LNCaP clone FGC (cell line): ENCODE results near the gene FGF22.

Experiments
- DNase-seq: peaks from one replicate; pipeline ENCODE4 v3.0.0-alpha.2; 2011; ENCODE audit warnings: low read depth
- H3K4me3 ChIP-seq: 2 replicates; pipeline ENCODE4 v1.5.1; 2011; ENCODE audit warnings: mild to moderate bottlenecking, low read depth, low read length, control low read depth
- TF ChIP-seq, protein P1 (sequence below): IDR thresholded peaks from 2 replicates; pipeline ENCODE4 v1.5.1; 2012; ENCODE audit warnings: mild to moderate bottlenecking; ENCODE audit not compliant: control insufficient read depth, insufficient read depth; ENCODE audit errors: extremely low read depth

The FGF22 gene

DNA sequence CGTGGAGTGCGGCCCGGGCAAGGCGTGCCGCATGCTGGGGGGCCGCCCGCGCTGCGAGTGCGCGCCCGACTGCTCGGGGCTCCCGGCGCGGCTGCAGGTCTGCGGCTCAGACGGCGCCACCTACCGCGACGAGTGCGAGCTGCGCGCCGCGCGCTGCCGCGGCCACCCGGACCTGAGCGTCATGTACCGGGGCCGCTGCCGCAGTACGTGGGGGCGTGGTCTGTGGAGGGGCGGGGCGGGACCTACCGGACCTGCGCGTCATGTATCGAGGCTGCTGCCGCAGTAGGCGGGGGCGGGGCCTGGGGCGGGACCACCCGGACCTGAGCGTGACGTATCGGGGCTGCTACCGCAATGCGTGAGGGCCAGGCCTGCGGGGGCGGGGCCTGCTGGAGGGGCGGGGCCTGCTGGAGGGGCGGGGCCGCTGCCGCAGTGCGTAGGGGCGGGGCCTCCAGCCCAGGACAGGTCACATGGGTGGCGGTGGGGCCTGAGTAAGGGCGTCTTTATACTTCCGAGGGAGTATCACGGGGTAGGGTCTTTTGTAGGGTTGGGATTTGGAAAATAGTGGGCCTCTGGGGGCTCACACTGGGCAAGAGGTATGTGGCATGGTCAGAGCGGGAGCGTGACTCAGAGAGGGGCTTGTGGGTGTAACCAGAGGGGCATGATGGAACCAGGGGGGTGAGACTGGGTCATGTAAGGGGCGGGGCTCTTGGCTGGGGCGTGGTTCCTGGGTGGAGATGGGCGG lies 40.8 kb downstream of the FGF22 start:
- H3K4me3 ChIP-seq, result peak overlapping the region; percentile 61
- DNase-seq, result peak; percentile 87
- TF ChIP-seq, protein P1, sequence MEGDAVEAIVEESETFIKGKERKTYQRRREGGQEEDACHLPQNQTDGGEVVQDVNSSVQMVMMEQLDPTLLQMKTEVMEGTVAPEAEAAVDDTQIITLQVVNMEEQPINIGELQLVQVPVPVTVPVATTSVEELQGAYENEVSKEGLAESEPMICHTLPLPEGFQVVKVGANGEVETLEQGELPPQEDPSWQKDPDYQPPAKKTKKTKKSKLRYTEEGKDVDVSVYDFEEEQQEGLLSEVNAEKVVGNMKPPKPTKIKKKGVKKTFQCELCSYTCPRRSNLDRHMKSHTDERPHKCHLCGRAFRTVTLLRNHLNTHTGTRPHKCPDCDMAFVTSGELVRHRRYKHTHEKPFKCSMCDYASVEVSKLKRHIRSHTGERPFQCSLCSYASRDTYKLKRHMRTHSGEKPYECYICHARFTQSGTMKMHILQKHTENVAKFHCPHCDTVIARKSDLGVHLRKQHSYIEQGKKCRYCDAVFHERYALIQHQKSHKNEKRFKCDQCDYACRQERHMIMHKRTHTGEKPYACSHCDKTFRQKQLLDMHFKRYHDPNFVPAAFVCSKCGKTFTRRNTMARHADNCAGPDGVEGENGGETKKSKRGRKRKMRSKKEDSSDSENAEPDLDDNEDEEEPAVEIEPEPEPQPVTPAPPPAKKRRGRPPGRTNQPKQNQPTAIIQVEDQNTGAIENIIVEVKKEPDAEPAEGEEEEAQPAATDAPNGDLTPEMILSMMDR, result peak; percentile 72

DNA sequence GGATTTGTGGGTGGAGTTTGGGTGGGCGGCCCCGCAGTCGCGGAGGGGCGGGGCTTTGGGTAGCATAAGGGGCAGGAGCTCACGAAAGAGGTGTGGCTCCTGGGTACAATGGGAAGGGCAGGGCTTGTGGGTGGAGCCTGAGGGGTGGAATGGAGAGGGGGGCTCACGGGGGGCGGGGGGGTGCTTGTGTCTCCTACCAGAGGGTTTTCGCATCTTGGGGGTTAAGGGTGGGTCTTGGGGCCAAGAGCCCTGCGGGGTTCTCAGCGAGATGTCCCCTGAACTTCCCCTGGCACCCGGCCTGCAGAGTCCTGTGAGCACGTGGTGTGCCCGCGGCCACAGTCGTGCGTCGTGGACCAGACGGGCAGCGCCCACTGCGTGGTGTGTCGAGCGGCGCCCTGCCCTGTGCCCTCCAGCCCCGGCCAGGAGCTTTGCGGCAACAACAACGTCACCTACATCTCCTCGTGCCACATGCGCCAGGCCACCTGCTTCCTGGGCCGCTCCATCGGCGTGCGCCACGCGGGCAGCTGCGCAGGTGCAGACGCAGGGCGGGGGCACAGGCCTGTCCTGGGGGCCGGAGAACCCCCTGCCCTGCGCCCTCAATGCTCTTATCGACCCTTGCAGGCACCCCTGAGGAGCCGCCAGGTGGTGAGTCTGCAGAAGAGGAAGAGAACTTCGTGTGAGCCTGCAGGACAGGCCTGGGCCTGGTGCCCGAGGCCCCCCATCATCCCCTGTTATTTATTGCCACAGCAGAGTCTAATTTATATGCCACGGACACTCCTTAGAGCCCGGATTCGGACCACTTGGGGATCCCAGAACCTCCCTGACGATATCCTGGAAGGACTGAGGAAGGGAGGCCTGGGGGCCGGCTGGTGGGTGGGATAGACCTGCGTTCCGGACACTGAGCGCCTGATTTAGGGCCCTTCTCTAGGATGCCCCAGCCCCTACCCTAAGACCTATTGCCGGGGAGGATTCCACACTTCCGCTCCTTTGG lies 41.6 kb downstream of the FGF22 start:
- DNase-seq, result peak; percentile 72
- TF ChIP-seq, protein P1, result no peak
- H3K4me3 ChIP-seq, result peak overlapping the region; percentile 61

DNA sequence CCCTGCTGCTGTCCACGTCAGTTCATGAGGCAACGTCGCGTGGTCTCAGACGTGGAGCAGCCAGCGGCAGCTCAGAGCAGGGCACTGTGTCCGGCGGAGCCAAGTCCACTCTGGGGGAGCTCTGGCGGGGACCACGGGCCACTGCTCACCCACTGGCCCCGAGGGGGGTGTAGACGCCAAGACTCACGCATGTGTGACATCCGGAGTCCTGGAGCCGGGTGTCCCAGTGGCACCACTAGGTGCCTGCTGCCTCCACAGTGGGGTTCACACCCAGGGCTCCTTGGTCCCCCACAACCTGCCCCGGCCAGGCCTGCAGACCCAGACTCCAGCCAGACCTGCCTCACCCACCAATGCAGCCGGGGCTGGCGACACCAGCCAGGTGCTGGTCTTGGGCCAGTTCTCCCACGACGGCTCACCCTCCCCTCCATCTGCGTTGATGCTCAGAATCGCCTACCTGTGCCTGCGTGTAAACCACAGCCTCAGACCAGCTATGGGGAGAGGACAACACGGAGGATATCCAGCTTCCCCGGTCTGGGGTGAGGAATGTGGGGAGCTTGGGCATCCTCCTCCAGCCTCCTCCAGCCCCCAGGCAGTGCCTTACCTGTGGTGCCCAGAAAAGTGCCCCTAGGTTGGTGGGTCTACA lies 43.1 kb downstream of the FGF22 start:
- TF ChIP-seq, protein P1, result no peak
- no peak for DNase-seq

DNA sequence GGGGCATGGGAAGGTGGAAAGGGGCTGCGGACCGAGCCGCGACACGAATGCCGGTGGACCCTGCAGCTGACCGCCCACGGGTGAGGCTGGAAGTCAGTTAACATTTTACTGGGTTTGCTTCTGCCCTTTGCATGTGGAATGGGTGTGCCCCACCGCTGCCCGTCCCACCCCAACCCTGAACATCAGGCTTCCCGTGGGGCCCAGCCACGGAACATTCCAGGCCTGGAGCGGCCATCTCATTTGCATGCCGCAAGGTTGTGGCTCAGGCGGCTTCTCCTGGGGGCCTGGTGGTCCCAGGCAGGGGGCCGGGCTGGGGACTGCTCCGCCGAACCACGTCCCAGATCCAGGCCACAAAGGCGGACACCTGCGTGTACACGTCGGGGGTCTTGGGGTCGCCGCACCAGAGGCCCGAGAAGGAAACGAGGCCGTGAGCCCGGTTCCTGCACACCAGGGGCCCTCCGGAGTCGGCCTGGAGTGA lies 45.8 kb downstream of the FGF22 start:
- H3K4me3 ChIP-seq, result no peak overlapping the region
- TF ChIP-seq, protein P1, result no peak
- DNase-seq, result no peak

More for the DNA sequence above, 43.1 kb downstream of the FGF22 start:
- H3K4me3 ChIP-seq, result no peak overlapping the region

DNA sequence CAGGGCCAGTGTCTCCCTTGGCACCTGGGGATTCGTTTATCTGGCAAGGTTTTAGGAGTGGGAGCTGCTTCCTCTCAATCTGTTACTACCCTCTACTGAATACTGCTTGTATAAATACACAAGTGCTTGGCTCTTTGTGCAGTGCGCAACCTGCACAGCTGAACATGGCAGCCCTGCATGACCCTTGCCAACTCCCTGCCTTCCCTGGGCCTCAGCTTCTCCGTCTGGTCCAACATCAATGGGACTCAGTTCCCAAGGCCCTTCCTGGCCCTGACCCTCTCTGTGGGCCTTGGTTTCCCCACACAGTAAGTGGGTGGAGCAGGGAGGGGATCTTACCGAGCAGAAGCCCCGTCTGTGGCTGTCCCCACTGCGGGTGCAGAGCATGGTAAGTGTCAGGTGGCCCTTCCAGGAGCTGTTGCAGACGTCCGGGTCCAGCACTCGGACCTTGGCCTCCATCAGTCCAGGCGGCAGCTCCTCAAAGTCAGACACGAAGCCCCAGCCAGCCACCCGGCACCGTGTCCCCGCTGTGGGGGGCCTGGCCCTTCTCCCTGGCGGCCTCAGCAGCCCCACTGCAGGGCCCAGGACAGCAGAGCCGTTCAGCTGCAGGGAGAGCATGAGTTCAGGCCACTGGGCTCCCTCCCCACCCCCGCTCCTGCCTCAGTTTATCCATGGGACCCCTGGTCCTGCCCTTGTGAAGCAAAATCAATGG lies 47.1 kb downstream of the FGF22 start:
- TF ChIP-seq, protein P1, result no peak
- no peak for DNase-seq
- H3K4me3 ChIP-seq, result no peak overlapping the region

DNA sequence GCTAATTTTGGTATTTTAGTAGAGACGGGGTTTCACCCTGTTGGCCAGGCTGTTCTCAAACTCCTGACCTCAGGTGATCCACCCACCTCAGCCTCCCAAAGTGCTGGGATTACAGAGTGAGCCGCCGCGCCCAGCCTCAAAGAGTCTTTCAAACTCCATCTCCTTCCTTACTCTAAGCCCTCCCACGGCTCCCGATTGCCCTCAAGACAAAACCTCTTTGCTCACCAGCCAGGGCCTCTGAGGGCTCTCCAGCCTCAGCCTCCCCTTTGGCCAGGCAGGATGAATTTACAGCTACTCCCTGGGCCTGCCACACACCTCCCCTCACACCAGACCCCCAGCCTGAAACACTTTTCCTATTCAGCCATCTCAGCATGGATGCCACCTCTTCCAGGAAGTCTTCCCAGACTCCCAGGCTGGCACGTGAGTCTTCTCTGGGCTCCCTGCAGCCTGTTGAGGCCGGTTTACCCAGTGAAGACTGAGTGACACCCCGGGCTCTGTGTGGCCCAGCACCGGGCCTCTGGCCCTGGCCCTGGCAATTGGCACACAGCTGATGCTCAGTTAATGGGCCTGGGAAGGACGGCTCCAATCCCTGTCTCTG lies 48.0 kb downstream of the FGF22 start:
- DNase-seq, result no peak
- TF ChIP-seq, protein P1, result no peak
- no peak overlapping the region for H3K4me3 ChIP-seq
